Endothelial cell of umbilical vein (primary cell): ENCODE results near the gene TRIM46.

ENCODE experiments used
- FOS ChIP-seq: IDR thresholded peaks from 2 replicates; pipeline ENCODE4 v1.6.1; 2011; ENCODE audit warnings: mild to moderate bottlenecking, low read length, moderate library complexity, borderline replicate concordance; ENCODE audit not compliant: insufficient read depth
- MYC ChIP-seq: IDR thresholded peaks from one replicate; pipeline ENCODE4 v1.6.1; 2011; ENCODE audit warnings: mild to moderate bottlenecking, low read depth, low read length
- POLR2A ChIP-seq: IDR thresholded peaks from 2 replicates; pipeline ENCODE4 v1.6.1; 2012; ENCODE audit warnings: low read depth, mild to moderate bottlenecking, control low read depth, low read length
- POLR2AphosphoS5 ChIP-seq: IDR thresholded peaks from 2 replicates; pipeline ENCODE4 v1.6.1; 2012; ENCODE audit warnings: low read depth, mild to moderate bottlenecking, control low read depth, low read length, moderate library complexity; ENCODE audit not compliant: insufficient read depth
- TF ChIP-seq, protein P1 (sequence below), 2 donors: IDR thresholded peaks; 1 replicate in 1 of 2; 2 replicates in 1 of 2; pipeline ENCODE4 v1.5.1; 2011; ENCODE audit warnings: low read length in 2 of 2, mild to moderate bottlenecking in 2 of 2, moderate library complexity in 2 of 2, control low read depth in 1 of 2, inconsistent platforms in 1 of 2, low read depth in 1 of 2; ENCODE audit not compliant: insufficient read depth in 1 of 2; ENCODE audit errors: extremely low read depth in 1 of 2

DNA sequence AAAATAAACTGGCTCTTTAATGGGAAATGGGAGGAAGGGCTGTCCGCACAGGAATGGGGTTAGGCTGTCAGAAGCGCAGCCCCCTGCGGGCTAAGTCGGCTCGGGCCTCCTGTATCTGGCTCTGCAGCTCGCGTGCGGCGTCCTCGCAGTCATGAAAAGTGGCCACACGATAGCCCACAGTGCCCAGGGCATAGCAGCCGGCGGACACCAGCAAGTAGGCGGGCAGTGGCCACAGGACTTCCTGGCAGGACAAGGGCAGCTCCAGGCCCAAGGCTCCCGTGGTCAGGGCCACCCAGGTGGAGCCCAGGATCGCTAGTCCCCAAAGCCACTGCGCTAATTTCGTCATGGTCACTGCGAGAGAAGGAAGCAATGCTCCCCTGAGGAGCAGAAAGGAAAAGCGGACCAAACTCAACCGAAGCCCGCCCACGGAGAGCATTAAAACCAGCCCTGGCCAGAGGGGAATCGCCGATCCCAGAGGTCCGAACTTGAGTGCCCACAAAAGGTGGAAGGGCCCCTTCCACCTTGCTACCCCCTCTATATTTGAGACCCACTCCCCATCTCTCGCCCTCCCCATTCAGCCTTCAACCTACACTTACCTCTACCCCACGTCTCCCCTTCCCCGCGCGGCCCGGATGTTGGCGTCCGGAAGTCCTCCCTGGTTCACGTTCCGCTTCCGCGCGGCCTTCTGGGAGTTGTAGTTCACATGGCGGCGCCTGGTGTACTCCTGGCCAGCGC is 33.6 kb upstream of the TRIM46 start, which contains the start of gene DPM3:
- TF ChIP-seq, protein P1, sequence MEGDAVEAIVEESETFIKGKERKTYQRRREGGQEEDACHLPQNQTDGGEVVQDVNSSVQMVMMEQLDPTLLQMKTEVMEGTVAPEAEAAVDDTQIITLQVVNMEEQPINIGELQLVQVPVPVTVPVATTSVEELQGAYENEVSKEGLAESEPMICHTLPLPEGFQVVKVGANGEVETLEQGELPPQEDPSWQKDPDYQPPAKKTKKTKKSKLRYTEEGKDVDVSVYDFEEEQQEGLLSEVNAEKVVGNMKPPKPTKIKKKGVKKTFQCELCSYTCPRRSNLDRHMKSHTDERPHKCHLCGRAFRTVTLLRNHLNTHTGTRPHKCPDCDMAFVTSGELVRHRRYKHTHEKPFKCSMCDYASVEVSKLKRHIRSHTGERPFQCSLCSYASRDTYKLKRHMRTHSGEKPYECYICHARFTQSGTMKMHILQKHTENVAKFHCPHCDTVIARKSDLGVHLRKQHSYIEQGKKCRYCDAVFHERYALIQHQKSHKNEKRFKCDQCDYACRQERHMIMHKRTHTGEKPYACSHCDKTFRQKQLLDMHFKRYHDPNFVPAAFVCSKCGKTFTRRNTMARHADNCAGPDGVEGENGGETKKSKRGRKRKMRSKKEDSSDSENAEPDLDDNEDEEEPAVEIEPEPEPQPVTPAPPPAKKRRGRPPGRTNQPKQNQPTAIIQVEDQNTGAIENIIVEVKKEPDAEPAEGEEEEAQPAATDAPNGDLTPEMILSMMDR (IDR thresholded peaks at IDR 0.05; ENCODE audit: extremely low read depth in 1 of 2, insufficient read depth in 1 of 2, low read depth in 1 of 2, low read length in 2 of 2), result no peak
- TF ChIP-seq POLR2AphosphoS5, result peak; percentile 38
- no peak for TF ChIP-seq MYC
- TF ChIP-seq POLR2A, result peak; percentile 77
- no peak for TF ChIP-seq FOS
